HEK293 (cell line): ENCODE results near the gene S100A14.

ENCODE experiments used
- CTCF ChIA-PET: fragments of 350-600 bp; formaldehyde crosslinking; extraction: SDS; loops from one replicate; lab custom pipeline; 2021; ENCODE audit warnings: antibody characterized with exemption; lab: Yijun Ruan, JAX
- POLR2A ChIA-PET: fragments of 300-600 bp; formaldehyde crosslinking; extraction: SDS; loops from one replicate; lab custom pipeline; 2020; ENCODE audit warnings: antibody characterized with exemption, inconsistent platforms; lab: Yijun Ruan, JAX
- H3K27ac ChIP-seq: fragments of 200-500 bp; sonication (Bioruptor generic); 2 replicates; pipeline ENCODE4 v1.5.1; 2014; ENCODE audit warnings: low read depth, low read length, control low read depth, inconsistent platforms; ENCODE audit errors: extremely low read depth
- H3K36me3 ChIP-seq, 2 experiments: fragments of 200-500 bp in 1 of 2; sonication (Bioruptor generic) in 1 of 2; 1 replicate in 1 of 2; 2 replicates in 1 of 2; pipeline ENCODE4 v1.5.1; 2014 to 2017; ENCODE audit warnings: inconsistent platforms in 2 of 2, low read length in 2 of 2; ENCODE audit not compliant: control insufficient read depth in 2 of 2, insufficient read depth in 1 of 2
- H3K4me1 ChIP-seq: fragments of 200-500 bp; sonication (Bioruptor generic); 2 replicates; pipeline ENCODE4 v1.5.1; 2014; ENCODE audit warnings: mild to moderate bottlenecking, low read length, inconsistent platforms; ENCODE audit not compliant: control insufficient read depth, insufficient read depth
- H3K4me3 ChIP-seq: 2 replicates; pipeline ENCODE4 v1.5.1; 2011; ENCODE audit warnings: low read depth, mild to moderate bottlenecking, control low read depth, low read length, moderate library complexity
- H3K9me3 ChIP-seq: fragments of 200-500 bp; sonication (Bioruptor generic); 2 replicates; pipeline ENCODE4 v1.5.1; 2014; ENCODE audit warnings: low read depth, low read length, inconsistent platforms; ENCODE audit not compliant: control insufficient read depth, insufficient read depth
- EGR2 ChIP-seq: fragments of 450-650 bp; formaldehyde crosslinking; IDR thresholded peaks from 2 replicates; pipeline ENCODE4 v1.5.1; 2016; ENCODE audit warnings: low read depth, missing biosample characterization, missing genetic modification characterization
- GFI1B ChIP-seq: fragments of 450-650 bp; formaldehyde crosslinking; IDR thresholded peaks from 2 replicates; pipeline ENCODE4 v1.5.1; 2016; ENCODE audit warnings: missing biosample characterization, missing genetic modification characterization
- GLI2 ChIP-seq: fragments of 450-650 bp; formaldehyde crosslinking; IDR thresholded peaks from 2 replicates; pipeline ENCODE4; 2017; ENCODE audit warnings: missing biosample characterization, missing genetic modification characterization, low read depth, borderline replicate concordance
- HOXA7 ChIP-seq: sonication (generic); formaldehyde crosslinking; IDR thresholded peaks from 2 replicates; pipeline ENCODE4 v1.8.1; 2022; ENCODE audit warnings: missing genetic modification reagents, borderline replicate concordance
- KLF1 ChIP-seq: fragments of 450-650 bp; formaldehyde crosslinking; IDR thresholded peaks from 2 replicates; pipeline ENCODE4 v1.5.1; 2016; ENCODE audit warnings: missing biosample characterization, missing genetic modification characterization
- KLF10 ChIP-seq: fragments of 450-650 bp; IDR thresholded peaks from 2 replicates; pipeline ENCODE4 v1.5.1; 2018; ENCODE audit warnings: missing biosample characterization, mild to moderate bottlenecking, missing genetic modification characterization
- SCRT2 ChIP-seq: fragments of 450-650 bp; formaldehyde crosslinking; IDR thresholded peaks from 2 replicates; pipeline ENCODE4 v1.5.1; 2016; ENCODE audit warnings: missing biosample characterization, missing genetic modification characterization
- SP2 ChIP-seq: fragments of 450-650 bp; formaldehyde crosslinking; IDR thresholded peaks from 2 replicates; pipeline ENCODE4 v1.5.1; 2016; ENCODE audit warnings: missing biosample characterization, missing genetic modification characterization
- ZBTB7A ChIP-seq: fragments of 450-650 bp; formaldehyde crosslinking; IDR thresholded peaks from 2 replicates; pipeline ENCODE4 v1.5.1; 2016; ENCODE audit warnings: low read depth, missing biosample characterization, missing genetic modification characterization
- ZFHX2 ChIP-seq: fragments of 450-650 bp; formaldehyde crosslinking; conservative IDR thresholded peaks from 2 replicates; pipeline ENCODE4 v1.5.1; 2016; ENCODE audit warnings: missing biosample characterization, missing genetic modification characterization
- ZNF184 ChIP-seq: fragments of 450-650 bp; IDR thresholded peaks from 2 replicates; pipeline ENCODE4 v1.5.1; 2018; ENCODE audit warnings: missing biosample characterization, mild to moderate bottlenecking, missing genetic modification characterization
- ZNF239 ChIP-seq: fragments of 450-650 bp; formaldehyde crosslinking; IDR thresholded peaks from 2 replicates; pipeline ENCODE4 v1.5.1; 2016; ENCODE audit warnings: missing biosample characterization, missing genetic modification characterization
- ZNF274 ChIP-seq, 2 experiments: fragments of 200-500 bp in 1 of 2; fragments of 450-650 bp in 1 of 2; sonication (Bioruptor generic) in 1 of 2; formaldehyde crosslinking in 1 of 2; IDR thresholded peaks; 2 replicates each; pipeline versions ENCODE4 v1.5.1 to v1.6.1; 2014 to 2016; ENCODE audit warnings: borderline replicate concordance in 1 of 2, inconsistent platforms in 1 of 2, low read length in 1 of 2, missing biosample characterization in 1 of 2, missing genetic modification characterization in 1 of 2
- ZNF341 ChIP-seq: fragments of 450-650 bp; formaldehyde crosslinking; IDR thresholded peaks from 2 replicates; pipeline ENCODE4; 2016; ENCODE audit warnings: low read depth, missing biosample characterization, missing genetic modification characterization
- ZNF529 ChIP-seq: fragments of 450-650 bp; formaldehyde crosslinking; IDR thresholded peaks from 2 replicates; pipeline ENCODE4 v1.5.1; 2017; ENCODE audit warnings: missing genetic modification characterization, missing biosample characterization; ENCODE audit not compliant: insufficient replicate concordance
- ZNF555 ChIP-seq: fragments of 450-650 bp; formaldehyde crosslinking; conservative IDR thresholded peaks from 2 replicates; pipeline ENCODE4 v1.5.1; 2017; ENCODE audit warnings: missing biosample characterization, mild to moderate bottlenecking, missing genetic modification characterization, inconsistent platforms
- ZNF639 ChIP-seq: fragments of 450-650 bp; formaldehyde crosslinking; IDR thresholded peaks from 2 replicates; pipeline ENCODE4 v1.5.1; 2016; ENCODE audit warnings: missing biosample characterization, missing genetic modification characterization
- ZNF701 ChIP-seq: fragments of 450-650 bp; formaldehyde crosslinking; IDR thresholded peaks from 2 replicates; pipeline ENCODE4 v1.5.1; 2016; ENCODE audit warnings: missing biosample characterization, missing genetic modification characterization
- ZNF792 ChIP-seq: fragments of 450-650 bp; formaldehyde crosslinking; IDR thresholded peaks from 2 replicates; pipeline ENCODE4 v1.5.1; 2016; ENCODE audit warnings: missing biosample characterization, missing genetic modification characterization
- ZSCAN16 ChIP-seq: fragments of 450-650 bp; formaldehyde crosslinking; IDR thresholded peaks from 2 replicates; pipeline ENCODE4 v1.5.1; 2016; ENCODE audit warnings: missing biosample characterization, missing genetic modification characterization
- TF ChIP-seq, protein P1 (sequence below): fragments of 450-650 bp; formaldehyde crosslinking; conservative IDR thresholded peaks from 2 replicates; pipeline ENCODE4 v1.5.1; 2016; ENCODE audit warnings: low read depth, missing biosample characterization, missing genetic modification characterization
- TF ChIP-seq, protein P2 (sequence below): fragments of 450-650 bp; formaldehyde crosslinking; optimal IDR thresholded peaks from 2 replicates; pipeline ENCODE3; 2016; ENCODE audit warnings: missing biosample characterization, mild to moderate bottlenecking, missing genetic modification characterization
- TF ChIP-seq, protein P3 (sequence below): fragments of 450-650 bp; formaldehyde crosslinking; IDR thresholded peaks from 2 replicates; pipeline ENCODE4 v1.5.1; 2017; ENCODE audit warnings: missing biosample characterization, missing genetic modification characterization
- TF ChIP-seq, protein P4 (sequence below): fragments of 450-650 bp; formaldehyde crosslinking; IDR thresholded peaks from 2 replicates; pipeline ENCODE4 v1.5.1; 2017; ENCODE audit warnings: missing biosample characterization, missing genetic modification characterization

Gene S100A14

GRCh38 chr1:153631047-153632022 is 15.2 kb upstream of the S100A14 start:
- CTCF ChIA-PET, result interaction anchor here (1.3 kb wide), 1 partner anchor 59 kb away, joined by 4 read pairs; no protein-coding TSS in a partner anchor

More at GRCh38 chr1:153631047-153632022, 15.2 kb upstream of the S100A14 start:
- no peaks in the 10 kb centered on the region for H3K9me3 ChIP-seq
- TF ChIP-seq ZNF184 (tag by site-specific recombination), result no peak
- TF ChIP-seq ZBTB7A (tag by site-specific recombination), result no peak
- TF ChIP-seq HOXA7 (CRISPR knock-in tag), result no peak
- no peak for TF ChIP-seq SCRT2
- TF ChIP-seq GLI2 (tag by site-specific recombination), result no peak
- no peak for TF ChIP-seq ZNF239 (tag by site-specific recombination)
- TF ChIP-seq, protein P1, sequence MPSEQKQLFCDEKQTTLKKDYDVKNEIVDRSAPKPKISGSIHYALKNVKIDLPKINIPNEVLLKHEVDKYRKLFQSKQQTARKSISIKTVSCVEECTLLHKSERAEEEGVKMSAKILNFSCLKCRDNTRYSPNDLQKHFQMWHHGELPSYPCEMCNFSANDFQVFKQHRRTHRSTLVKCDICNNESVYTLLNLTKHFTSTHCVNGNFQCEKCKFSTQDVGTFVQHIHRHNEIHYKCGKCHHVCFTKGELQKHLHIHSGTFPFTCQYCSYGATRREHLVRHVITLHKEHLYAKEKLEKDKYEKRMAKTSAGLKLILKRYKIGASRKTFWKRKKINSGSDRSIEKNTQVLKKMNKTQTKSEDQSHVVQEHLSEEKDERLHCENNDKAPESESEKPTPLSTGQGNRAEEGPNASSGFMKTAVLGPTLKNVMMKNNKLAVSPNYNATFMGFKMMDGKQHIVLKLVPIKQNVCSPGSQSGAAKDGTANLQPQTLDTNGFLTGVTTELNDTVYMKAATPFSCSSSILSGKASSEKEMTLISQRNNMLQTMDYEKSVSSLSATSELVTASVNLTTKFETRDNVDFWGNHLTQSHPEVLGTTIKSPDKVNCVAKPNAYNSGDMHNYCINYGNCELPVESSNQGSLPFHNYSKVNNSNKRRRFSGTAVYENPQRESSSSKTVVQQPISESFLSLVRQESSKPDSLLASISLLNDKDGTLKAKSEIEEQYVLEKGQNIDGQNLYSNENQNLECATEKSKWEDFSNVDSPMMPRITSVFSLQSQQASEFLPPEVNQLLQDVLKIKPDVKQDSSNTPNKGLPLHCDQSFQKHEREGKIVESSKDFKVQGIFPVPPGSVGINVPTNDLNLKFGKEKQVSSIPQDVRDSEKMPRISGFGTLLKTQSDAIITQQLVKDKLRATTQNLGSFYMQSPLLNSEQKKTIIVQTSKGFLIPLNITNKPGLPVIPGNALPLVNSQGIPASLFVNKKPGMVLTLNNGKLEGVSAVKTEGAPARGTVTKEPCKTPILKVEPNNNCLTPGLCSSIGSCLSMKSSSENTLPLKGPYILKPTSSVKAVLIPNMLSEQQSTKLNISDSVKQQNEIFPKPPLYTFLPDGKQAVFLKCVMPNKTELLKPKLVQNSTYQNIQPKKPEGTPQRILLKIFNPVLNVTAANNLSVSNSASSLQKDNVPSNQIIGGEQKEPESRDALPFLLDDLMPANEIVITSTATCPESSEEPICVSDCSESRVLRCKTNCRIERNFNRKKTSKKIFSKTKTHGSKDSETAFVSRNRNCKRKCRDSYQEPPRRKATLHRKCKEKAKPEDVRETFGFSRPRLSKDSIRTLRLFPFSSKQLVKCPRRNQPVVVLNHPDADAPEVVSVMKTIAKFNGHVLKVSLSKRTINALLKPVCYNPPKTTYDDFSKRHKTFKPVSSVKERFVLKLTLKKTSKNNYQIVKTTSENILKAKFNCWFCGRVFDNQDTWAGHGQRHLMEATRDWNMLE (tag by site-specific recombination), result no peak
- no peak for TF ChIP-seq ZNF274 (IDR thresholded peaks at IDR 0.05; ENCODE audit: low read length)
- TF ChIP-seq ZNF274 (tag by site-specific recombination; IDR thresholded peaks at IDR 0.05; ENCODE audit: borderline replicate concordance), result no peak
- no peak for TF ChIP-seq ZNF529
- TF ChIP-seq KLF1 (tag by site-specific recombination), result peak; percentile 46; the same call in 1 of the 2 replicates
- TF ChIP-seq SP2 (tag by site-specific recombination), result no peak
- TF ChIP-seq, protein P2, sequence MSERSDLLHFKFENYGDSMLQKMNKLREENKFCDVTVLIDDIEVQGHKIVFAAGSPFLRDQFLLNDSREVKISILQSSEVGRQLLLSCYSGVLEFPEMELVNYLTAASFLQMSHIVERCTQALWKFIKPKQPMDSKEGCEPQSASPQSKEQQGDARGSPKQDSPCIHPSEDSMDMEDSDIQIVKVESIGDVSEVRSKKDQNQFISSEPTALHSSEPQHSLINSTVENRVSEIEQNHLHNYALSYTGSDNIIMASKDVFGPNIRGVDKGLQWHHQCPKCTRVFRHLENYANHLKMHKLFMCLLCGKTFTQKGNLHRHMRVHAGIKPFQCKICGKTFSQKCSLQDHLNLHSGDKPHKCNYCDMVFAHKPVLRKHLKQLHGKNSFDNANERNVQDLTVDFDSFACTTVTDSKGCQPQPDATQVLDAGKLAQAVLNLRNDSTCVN, result no peak
- TF ChIP-seq ZNF792 (tag by site-specific recombination), result no peak
- TF ChIP-seq, protein P3, sequence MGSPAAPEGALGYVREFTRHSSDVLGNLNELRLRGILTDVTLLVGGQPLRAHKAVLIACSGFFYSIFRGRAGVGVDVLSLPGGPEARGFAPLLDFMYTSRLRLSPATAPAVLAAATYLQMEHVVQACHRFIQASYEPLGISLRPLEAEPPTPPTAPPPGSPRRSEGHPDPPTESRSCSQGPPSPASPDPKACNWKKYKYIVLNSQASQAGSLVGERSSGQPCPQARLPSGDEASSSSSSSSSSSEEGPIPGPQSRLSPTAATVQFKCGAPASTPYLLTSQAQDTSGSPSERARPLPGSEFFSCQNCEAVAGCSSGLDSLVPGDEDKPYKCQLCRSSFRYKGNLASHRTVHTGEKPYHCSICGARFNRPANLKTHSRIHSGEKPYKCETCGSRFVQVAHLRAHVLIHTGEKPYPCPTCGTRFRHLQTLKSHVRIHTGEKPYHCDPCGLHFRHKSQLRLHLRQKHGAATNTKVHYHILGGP (tag by site-specific recombination), result no peak
- TF ChIP-seq KLF10 (tag by site-specific recombination), result no peak
- TF ChIP-seq EGR2 (tag by site-specific recombination), result peak; percentile 52; the same call in 1 of the 2 replicates
- no peak for TF ChIP-seq ZNF555 (tag by site-specific recombination)
- TF ChIP-seq ZSCAN16 (tag by site-specific recombination), result no peak
- no peak for TF ChIP-seq ZNF701
- peak; percentile 28; the same call in 1 of the 2 replicates for TF ChIP-seq ZFHX2 (tag by site-specific recombination)
- TF ChIP-seq, protein P4, sequence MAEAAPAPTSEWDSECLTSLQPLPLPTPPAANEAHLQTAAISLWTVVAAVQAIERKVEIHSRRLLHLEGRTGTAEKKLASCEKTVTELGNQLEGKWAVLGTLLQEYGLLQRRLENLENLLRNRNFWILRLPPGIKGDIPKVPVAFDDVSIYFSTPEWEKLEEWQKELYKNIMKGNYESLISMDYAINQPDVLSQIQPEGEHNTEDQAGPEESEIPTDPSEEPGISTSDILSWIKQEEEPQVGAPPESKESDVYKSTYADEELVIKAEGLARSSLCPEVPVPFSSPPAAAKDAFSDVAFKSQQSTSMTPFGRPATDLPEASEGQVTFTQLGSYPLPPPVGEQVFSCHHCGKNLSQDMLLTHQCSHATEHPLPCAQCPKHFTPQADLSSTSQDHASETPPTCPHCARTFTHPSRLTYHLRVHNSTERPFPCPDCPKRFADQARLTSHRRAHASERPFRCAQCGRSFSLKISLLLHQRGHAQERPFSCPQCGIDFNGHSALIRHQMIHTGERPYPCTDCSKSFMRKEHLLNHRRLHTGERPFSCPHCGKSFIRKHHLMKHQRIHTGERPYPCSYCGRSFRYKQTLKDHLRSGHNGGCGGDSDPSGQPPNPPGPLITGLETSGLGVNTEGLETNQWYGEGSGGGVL (tag by site-specific recombination), result 0 out of 2 replicates have a peak, but pooled peaks have one; percentile 20
- no peak for TF ChIP-seq ZNF341 (tag by site-specific recombination)
- no peak for TF ChIP-seq ZNF639
- no peak for TF ChIP-seq GFI1B (tag by site-specific recombination)
- TF ChIP-seq, all 188 proteins: peak for 4
- Histone ChIP-seq H3K27ac (no peak overlapping the region), H3K4me3 (no peak overlapping the region), H3K36me3 (peaks cover 9 to 13% of the 10 kb centered on the region in 2 experiments; a peak in 2 of 3 replicates), H3K4me1 (0 out of 2 replicates have a peak, but pooled peaks cover 3% of the 10 kb centered on the region)
- POLR2A ChIA-PET, result no interaction called here
